Duodenal mucosa (tissue), 2 donors: ENCODE results near the gene ZFAND2B.

Experiments used
- H3K27ac ChIP-seq: one replicate; pipeline ENCODE4 v1.7.0; 2013; ENCODE audit warnings: low read depth, low read length
- H3K27me3 ChIP-seq, 2 donors: one replicate each; pipeline ENCODE4 v1.7.0; 2013; ENCODE audit warnings: low read length in 2 of 2, control low read depth in 1 of 2; ENCODE audit not compliant: insufficient read depth in 2 of 2, control insufficient read depth in 1 of 2
- H3K36me3 ChIP-seq, 2 donors: one replicate each; pipeline ENCODE4 v1.7.0; 2013; ENCODE audit warnings: low read length in 2 of 2, control low read depth in 1 of 2; ENCODE audit not compliant: insufficient read depth in 2 of 2, control insufficient read depth in 1 of 2
- H3K4me1 ChIP-seq, 2 donors: one replicate each; pipeline ENCODE4 v1.7.0; 2013; ENCODE audit warnings: low read length in 2 of 2, control low read depth in 1 of 2; ENCODE audit not compliant: insufficient read depth in 2 of 2, control insufficient read depth in 1 of 2
- H3K4me3 ChIP-seq, 2 donors: one replicate each; pipeline ENCODE4 v1.7.0; 2013; ENCODE audit warnings: low read length in 2 of 2, low read depth in 1 of 2
- H3K9ac ChIP-seq, 2 donors: one replicate each; pipeline ENCODE4 v1.7.0; 2013; ENCODE audit warnings: low read length in 2 of 2, low read depth in 1 of 2
- H3K9me3 ChIP-seq, 2 donors: one replicate each; pipeline ENCODE4 v1.7.0; 2013; ENCODE audit warnings: low read length in 2 of 2, control low read depth in 1 of 2; ENCODE audit not compliant: control insufficient read depth in 1 of 2

ZFAND2B gene

DNA sequence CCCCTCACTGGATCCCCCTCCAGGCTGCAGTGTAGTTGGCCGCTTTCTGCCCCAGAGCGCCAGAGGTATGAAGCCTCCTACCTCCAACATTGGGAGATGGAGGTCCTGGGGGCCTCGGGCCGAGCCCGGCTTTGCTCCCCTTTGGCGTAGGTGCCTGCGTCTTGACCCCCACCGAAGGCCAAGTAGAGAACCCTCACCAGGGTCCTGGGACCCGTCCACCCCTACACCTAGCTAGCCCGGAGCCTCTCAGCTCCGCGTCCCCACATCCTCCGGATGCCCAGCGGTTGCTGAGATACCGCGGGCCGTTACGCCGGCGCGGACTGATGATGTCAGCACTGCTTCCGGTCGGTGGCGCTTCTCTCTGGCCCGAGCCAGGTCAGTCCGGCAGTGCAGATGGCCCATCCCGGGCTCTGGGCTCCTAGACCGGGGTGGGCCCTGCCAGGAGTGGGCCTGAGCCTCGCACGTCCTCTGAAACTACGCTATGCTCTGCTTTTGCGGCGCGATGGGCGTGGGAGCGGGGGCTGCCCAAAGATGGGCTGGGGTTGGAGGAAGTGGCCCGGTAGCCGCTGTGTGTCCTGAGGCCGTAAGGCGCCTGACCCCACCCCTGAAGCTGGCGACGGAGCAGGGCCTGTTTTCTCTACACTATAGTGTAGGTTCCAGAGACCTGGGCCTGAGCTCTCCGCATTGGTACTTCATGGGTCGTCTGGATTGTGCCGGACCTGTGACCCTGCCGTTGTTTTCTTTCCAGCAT lies 38.7 kb downstream of the ZFAND2B start, which contains the start of the genes GLB1L and STK16:
Gene GLB1L, minus strand, starts transcription at position 297 of the 751 bp plus-strand sequence. CDS start 1,871 bp downstream, outside the sequence.
Gene STK16, plus strand, starts transcription at position 332 of the 751 bp plus-strand sequence. CDS start 521 bp downstream, outside the sequence.
- Histone ChIP-seq H3K36me3 (peaks cover 7 to 18% of the 10 kb centered on the region in 2 donors), H3K9me3 (no peaks in the 10 kb centered on the region), H3K9ac (peak within 1 kb of the TSS; percentile 68 to 95), H3K27me3 (no peaks in the 10 kb centered on the region), H3K4me1 (peaks cover 60% of the 10 kb centered on the region in 2 donors), H3K4me3 (peak within 1 kb of the TSS; percentile 71 to 87), H3K27ac (peak within 1 kb of the TSS; percentile 90)

GRCh38 chr2:219245899-219246230 lies 39.3 kb downstream of the ZFAND2B start:
- Histone ChIP-seq H3K4me1 (peaks cover 65 to 66% of the 10 kb centered on the region in 2 donors), H3K27me3 (no peaks in the 10 kb centered on the region), H3K4me3 (peak overlapping the region; percentile 71 to 87), H3K9me3 (no peaks in the 10 kb centered on the region), H3K9ac (peak overlapping the region; percentile 68 to 95), H3K36me3 (peaks cover 7 to 24% of the 10 kb centered on the region in 2 donors), H3K27ac (peak overlapping the region; percentile 90)

GRCh38 chr2:219246559-219246958 lies 40.0 kb downstream of the ZFAND2B start:
- no peak overlapping the region for H3K9ac ChIP-seq
- no peak overlapping the region for H3K27ac ChIP-seq
- peak overlapping the region; percentile 34 to 71 for H3K4me3 ChIP-seq

GRCh38 chr2:219247678-219248642 lies 41.4 kb downstream of the ZFAND2B start:
- Histone ChIP-seq H3K4me3 (peak overlapping the region in 1 of 2 donors; percentile 54), H3K4me1 (peaks cover 84 to 85% of the 10 kb centered on the region in 2 donors), H3K9me3 (no peaks in the 10 kb centered on the region), H3K9ac (peak overlapping the region in 1 of 2 donors; percentile 38), H3K27me3 (no peaks in the 10 kb centered on the region), H3K36me3 (peaks cover 14 to 30% of the 10 kb centered on the region in 2 donors), H3K27ac (peak overlapping the region; percentile 10)

More at GRCh38 chr2:219246559-219246958, 40.0 kb downstream of the ZFAND2B start:
- no peaks in the 10 kb centered on the region for H3K9me3 ChIP-seq
- H3K27me3 ChIP-seq = no peaks in the 10 kb centered on the region
- H3K4me1 ChIP-seq = peaks cover 72 to 73% of the 10 kb centered on the region in 2 donors
- H3K36me3 ChIP-seq = peaks cover 14 to 30% of the 10 kb centered on the region in 2 donors

DNA sequence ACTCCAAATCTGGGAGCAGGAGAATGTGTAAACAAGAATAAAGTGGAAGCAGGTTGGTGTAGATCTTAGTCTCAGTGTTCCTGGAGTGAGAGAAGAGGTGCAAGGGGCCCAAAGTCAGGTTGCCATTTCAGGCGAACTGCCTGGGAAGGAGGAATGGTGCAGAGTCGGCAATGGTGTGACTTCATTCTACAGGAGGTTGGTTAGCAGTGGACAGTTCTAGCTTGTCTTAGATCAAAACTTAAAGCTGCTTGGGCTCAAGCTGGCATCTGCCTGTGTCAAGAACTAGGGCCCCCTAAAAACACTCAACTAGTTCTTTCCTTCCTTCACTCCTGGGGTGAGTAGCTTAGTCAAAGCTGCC lies 42.2 kb downstream of the ZFAND2B start:
- peaks cover 77 to 90% of the 10 kb centered on the region in 2 donors for H3K4me1 ChIP-seq
- H3K9ac ChIP-seq = peak overlapping the region; percentile 18 to 78
- H3K36me3 ChIP-seq = peaks cover 14 to 30% of the 10 kb centered on the region in 2 donors
- no peaks in the 10 kb centered on the region for H3K27me3 ChIP-seq
- H3K9me3 ChIP-seq = no peaks in the 10 kb centered on the region
- H3K27ac ChIP-seq = peak overlapping the region; percentile 92
- peak overlapping the region; percentile 43 to 54 for H3K4me3 ChIP-seq

DNA sequence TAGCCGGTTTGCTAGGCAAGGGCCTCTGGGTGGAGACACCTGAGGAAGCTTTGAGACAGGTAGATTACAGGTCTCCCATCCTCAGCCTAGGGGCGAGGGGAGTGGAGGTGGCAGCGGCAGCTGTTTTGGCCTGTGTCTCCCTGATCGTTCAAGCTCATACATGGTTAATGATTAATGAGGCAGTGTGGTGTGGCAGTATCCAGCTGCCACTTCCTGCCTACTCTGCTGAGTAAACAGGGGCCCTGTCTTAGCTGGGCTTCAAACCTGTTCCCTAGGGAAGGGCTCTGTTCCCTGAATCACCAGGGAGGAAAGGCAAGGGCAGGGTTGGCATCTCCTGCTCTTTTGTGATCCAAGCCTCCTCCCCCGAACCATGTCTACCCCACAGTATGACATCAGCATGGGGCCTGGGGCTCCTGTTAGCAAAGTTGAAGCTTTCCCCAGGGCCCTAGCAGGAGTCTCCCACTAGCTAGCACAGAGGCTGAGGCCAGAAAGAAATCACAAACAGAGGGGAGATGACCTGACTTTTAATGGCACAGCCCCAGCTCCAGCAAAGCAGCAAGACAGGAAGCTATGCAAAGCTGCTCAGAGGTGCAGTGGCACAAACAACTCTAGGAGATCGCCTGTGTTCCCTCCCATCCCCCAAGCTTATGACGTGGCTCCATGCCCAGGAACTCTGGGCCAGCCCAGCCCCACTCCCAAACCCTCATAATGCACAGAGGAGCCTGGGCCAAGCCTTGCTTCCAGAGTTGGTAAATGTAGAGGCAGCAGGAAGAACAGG lies 42.8 kb downstream of the ZFAND2B start:
- peaks cover 14 to 30% of the 10 kb centered on the region in 2 donors for H3K36me3 ChIP-seq
- H3K4me3 ChIP-seq = peak overlapping the region; percentile 43 to 54
- peaks cover 77 to 85% of the 10 kb centered on the region in 2 donors for H3K4me1 ChIP-seq

DNA sequence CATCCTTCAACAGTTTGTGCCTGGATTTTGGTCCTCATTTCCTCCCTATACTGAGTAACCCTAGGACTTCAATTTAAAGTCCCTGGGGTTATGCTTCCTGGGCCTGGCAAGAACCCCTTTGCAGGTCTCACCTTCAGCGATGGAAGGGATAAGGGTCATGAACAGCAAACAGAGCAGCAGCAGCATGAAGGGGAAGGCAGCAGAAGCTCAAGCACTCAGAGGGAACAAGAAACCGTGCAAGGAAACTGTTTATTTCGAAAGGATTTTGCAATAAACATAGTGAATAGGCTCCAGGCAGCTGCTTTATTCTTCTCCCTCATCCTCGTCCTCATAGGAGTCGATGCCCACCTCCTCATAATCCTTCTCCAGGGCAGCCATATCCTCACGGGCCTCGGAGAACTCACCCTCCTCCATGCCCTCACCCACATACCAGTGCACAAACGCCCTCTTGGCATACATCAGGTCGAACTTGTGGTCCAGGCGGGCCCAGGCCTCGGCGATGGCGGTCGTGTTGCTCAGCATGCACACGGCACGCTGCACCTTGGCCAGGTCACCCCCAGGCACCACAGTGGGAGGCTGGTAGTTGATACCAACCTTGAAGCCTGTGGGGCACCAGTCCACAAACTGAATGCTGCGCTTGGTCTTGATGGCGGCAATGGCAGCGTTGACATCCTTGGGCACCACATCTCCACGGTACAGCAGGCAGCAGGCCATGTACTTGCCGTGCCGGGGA lies 43.6 kb downstream of the ZFAND2B start:
- no peaks in the 10 kb centered on the region for H3K9me3 ChIP-seq
- peaks cover 71 to 82% of the 10 kb centered on the region in 2 donors for H3K4me1 ChIP-seq
- no peaks in the 10 kb centered on the region for H3K27me3 ChIP-seq
- peak overlapping the region; percentile 43 to 54 for H3K4me3 ChIP-seq
- peak overlapping the region; percentile 18 to 78 for H3K9ac ChIP-seq
- H3K36me3 ChIP-seq = peaks cover 14 to 30% of the 10 kb centered on the region in 2 donors
- peak overlapping the region; percentile 92 for H3K27ac ChIP-seq

More for the DNA sequence above, 42.8 kb downstream of the ZFAND2B start:
- H3K9ac ChIP-seq = peak overlapping the region; percentile 18 to 78
- H3K27ac ChIP-seq = peak overlapping the region; percentile 92
- no peaks in the 10 kb centered on the region for H3K27me3 ChIP-seq
- H3K9me3 ChIP-seq = no peaks in the 10 kb centered on the region

GRCh38 chr2:219251656-219252055 lies 45.1 kb downstream of the ZFAND2B start:
- Histone ChIP-seq H3K36me3 (peaks cover 14 to 30% of the 10 kb centered on the region in 2 donors), H3K27me3 (peaks cover 0 to 3% of the 10 kb centered on the region in 2 donors), H3K4me1 (peaks cover 61 to 71% of the 10 kb centered on the region in 2 donors), H3K9me3 (no peaks in the 10 kb centered on the region), H3K27ac (no peak overlapping the region), H3K4me3 (peak overlapping the region; percentile 82 to 87), H3K9ac (peak overlapping the region; percentile 74 to 89)

DNA sequence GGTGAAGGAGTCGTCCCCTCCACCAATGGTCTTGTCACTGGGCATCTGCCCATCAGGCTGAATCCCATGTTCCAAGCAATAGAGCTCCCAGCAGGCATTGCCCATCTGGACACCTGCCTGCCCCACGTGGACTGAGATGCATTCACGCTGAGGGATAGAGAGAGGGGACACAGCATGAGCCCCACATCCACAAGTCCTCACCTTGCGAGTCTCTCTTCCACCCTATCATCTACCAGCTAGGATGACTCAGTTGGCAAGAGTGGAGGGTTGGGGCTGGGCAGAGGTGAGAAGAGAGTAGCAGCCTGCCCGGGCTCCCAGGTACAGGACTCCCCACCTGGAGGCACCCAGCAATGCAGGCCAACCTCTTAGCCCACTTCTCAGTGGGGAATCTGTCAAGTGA lies 45.5 kb downstream of the ZFAND2B start:
- Histone ChIP-seq H3K27ac (no peak overlapping the region), H3K4me3 (peak overlapping the region; percentile 82 to 87), H3K9me3 (no peaks in the 10 kb centered on the region), H3K4me1 (peaks cover 57 to 66% of the 10 kb centered on the region in 2 donors), H3K9ac (peak overlapping the region; percentile 74 to 89), H3K27me3 (peaks cover 0 to 3% of the 10 kb centered on the region in 2 donors), H3K36me3 (peaks cover 14 to 27% of the 10 kb centered on the region in 2 donors)
